ENCODE results near the gene MEIKIN. TPM values are rescaled to one million over a fixed set of nuclear protein-coding genes. Genes with fewer than 3 reads are reported as not detected.

MEIKIN gene
- total RNA-seq, 2 experiments from 2014 or later, result not detected

DNA sequence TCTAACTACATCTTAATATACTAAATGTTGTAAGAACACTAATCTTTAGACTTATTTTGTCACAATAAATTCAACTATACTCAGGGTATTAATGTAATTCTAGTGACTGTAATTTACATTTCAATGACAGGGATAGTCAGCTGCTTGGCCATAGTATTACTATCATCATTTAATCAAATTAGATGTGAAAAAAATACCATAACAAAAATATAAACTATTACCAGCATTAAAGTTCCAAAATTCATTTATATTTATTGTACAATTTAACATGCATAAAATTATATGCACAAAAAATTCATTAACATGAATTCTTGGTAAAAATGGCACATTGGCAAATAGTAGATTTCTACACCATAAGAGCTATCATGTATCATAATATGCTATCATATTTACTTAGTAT is 177.6 kb downstream of the MEIKIN start:
- Histone ChIP-seq H3K36me3 (ENCODE audit: insufficient read depth, low read length) (peaks cover 16% of the 10 kb centered on the region), H3K9me3 (ENCODE audit: low read length) (peaks cover 8% of the 10 kb centered on the region; the same call in 1 of the 2 replicates), H3K27ac (ENCODE audit: low read depth, low read length, poor library complexity, severe bottlenecking) (no peak overlapping the region), H4K20me1 (ENCODE audit: insufficient read depth, low read length) (no peaks in the 10 kb centered on the region; the same call in 1 of the 2 replicates), H3K4me2 (ENCODE audit: low read length) (no peak overlapping the region), H2AFZ (ENCODE audit: low read length) (no peak overlapping the region), H3K4me1 (ENCODE audit: insufficient read depth, low read length, poor library complexity, severe bottlenecking) (peaks cover 3% of the 10 kb centered on the region), H3K4me3 (ENCODE audit: low read depth, low read length, poor library complexity, severe bottlenecking) (no peak overlapping the region), H3K79me2 (ENCODE audit: insufficient read depth, low read depth, low read length) (peaks cover 58% of the 10 kb centered on the region; the same call in 1 of the 2 replicates), H3K9me2 (ENCODE audit: insufficient read depth, low read length) (no peaks in the 10 kb centered on the region)
- intact Hi-C loops (cut with micrococcal nuclease; ENCODE audit: unreplicated experiment), result no loop called here
- no TSS peak for BruUV-seq (replicated peaks)
- ChIA-PET POLR2A (interaction anchor here (0.6 to 1.0 kb wide), 6 partner anchors 19 to 930 kb away, joined by 3 to 7 read pairs (median 4); no protein-coding TSS in a partner anchor), CTCF (ENCODE audit: unreplicated experiment) (no interaction called here)
- no peak for TF ChIP-seq EZH2phosphoT487 (IDR thresholded peaks at IDR 0.05; ENCODE audit: borderline replicate concordance, low read depth, low read length)
- TF ChIP-seq, protein P1, sequence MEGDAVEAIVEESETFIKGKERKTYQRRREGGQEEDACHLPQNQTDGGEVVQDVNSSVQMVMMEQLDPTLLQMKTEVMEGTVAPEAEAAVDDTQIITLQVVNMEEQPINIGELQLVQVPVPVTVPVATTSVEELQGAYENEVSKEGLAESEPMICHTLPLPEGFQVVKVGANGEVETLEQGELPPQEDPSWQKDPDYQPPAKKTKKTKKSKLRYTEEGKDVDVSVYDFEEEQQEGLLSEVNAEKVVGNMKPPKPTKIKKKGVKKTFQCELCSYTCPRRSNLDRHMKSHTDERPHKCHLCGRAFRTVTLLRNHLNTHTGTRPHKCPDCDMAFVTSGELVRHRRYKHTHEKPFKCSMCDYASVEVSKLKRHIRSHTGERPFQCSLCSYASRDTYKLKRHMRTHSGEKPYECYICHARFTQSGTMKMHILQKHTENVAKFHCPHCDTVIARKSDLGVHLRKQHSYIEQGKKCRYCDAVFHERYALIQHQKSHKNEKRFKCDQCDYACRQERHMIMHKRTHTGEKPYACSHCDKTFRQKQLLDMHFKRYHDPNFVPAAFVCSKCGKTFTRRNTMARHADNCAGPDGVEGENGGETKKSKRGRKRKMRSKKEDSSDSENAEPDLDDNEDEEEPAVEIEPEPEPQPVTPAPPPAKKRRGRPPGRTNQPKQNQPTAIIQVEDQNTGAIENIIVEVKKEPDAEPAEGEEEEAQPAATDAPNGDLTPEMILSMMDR (conservative IDR thresholded peaks at IDR 0.05; ENCODE audit: low read length), result no peak
- DNase-seq (ENCODE audit: low spot score), result no peak

GRCh38 chr5:131766689-131767088 is 178.8 kb downstream of the MEIKIN start:
- POLR2A ChIA-PET, result interaction anchor here (0.6 kb wide), 1 partner anchor 356 kb away, joined by 4 read pairs; no protein-coding TSS in a partner anchor
- BruUV-seq (replicated peaks), result no TSS peak

DNA sequence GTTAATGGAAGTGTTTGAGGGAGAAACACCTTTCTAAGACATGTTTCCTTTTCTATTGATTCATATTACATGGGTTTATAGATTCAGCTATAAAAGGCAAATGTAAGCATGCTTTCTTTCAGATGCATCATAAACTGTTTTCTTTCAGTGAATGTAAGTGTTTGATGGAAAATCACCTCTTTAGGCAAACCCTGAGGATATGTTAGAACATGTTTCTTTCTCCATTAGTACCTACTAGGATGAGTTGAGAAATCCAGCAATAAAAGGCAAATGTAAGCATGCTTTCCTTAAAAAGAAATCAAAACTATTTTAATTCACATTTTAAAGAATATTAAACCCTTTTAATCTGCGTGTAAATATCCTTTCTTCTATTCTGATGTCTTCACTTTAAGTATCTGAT is 180.2 kb downstream of the MEIKIN start:
- no TSS peak for BruUV-seq (replicated peaks)
- peaks cover 60% of the 10 kb centered on the region; the same call in 1 of the 2 replicates for H3K79me2 ChIP-seq (ENCODE audit: insufficient read depth, low read depth, low read length)
- H4K20me1 ChIP-seq (ENCODE audit: insufficient read depth, low read length), result no peaks in the 10 kb centered on the region
- peaks cover 3% of the 10 kb centered on the region for H3K4me1 ChIP-seq (ENCODE audit: insufficient read depth, low read length, poor library complexity, severe bottlenecking)
- intact Hi-C loops (cut with micrococcal nuclease; ENCODE audit: unreplicated experiment), result no loop called here
- peaks cover 16% of the 10 kb centered on the region for H3K36me3 ChIP-seq (ENCODE audit: insufficient read depth, low read length)
- no peak overlapping the region for H3K27ac ChIP-seq (ENCODE audit: low read depth, low read length, poor library complexity, severe bottlenecking)
- H3K4me3 ChIP-seq (ENCODE audit: low read depth, low read length, poor library complexity, severe bottlenecking), result no peak overlapping the region
- H3K9me2 ChIP-seq (ENCODE audit: insufficient read depth, low read length), result no peaks in the 10 kb centered on the region
- no peak for TF ChIP-seq EZH2phosphoT487 (IDR thresholded peaks at IDR 0.05; ENCODE audit: borderline replicate concordance, low read depth, low read length)
- TF ChIP-seq, protein P1 (conservative IDR thresholded peaks at IDR 0.05; ENCODE audit: low read length), result no peak
- H3K9me3 ChIP-seq (ENCODE audit: low read length), result peaks cover 17% of the 10 kb centered on the region; the same call in 1 of the 2 replicates
- no peak for DNase-seq (ENCODE audit: low spot score)
- H2AFZ ChIP-seq (ENCODE audit: low read length), result no peak overlapping the region
- ChIA-PET POLR2A (no interaction called here), CTCF (ENCODE audit: unreplicated experiment) (no interaction called here)
- H3K4me2 ChIP-seq (ENCODE audit: low read length), result no peak overlapping the region

More at GRCh38 chr5:131766689-131767088, 178.8 kb downstream of the MEIKIN start:
- Histone ChIP-seq H3K79me2 (ENCODE audit: insufficient read depth, low read depth, low read length) (peaks cover 56% of the 10 kb centered on the region; the same call in 1 of the 2 replicates), H3K9me3 (ENCODE audit: low read length) (peaks cover 15% of the 10 kb centered on the region; the same call in 1 of the 2 replicates), H3K27ac (ENCODE audit: low read depth, low read length, poor library complexity, severe bottlenecking) (no peak overlapping the region), H3K36me3 (ENCODE audit: insufficient read depth, low read length) (peaks cover 16% of the 10 kb centered on the region), H2AFZ (ENCODE audit: low read length) (no peak overlapping the region), H3K4me1 (ENCODE audit: insufficient read depth, low read length, poor library complexity, severe bottlenecking) (peaks cover 3% of the 10 kb centered on the region), H3K9me2 (ENCODE audit: insufficient read depth, low read length) (no peaks in the 10 kb centered on the region), H3K4me2 (ENCODE audit: low read length) (no peak overlapping the region), H3K4me3 (ENCODE audit: low read depth, low read length, poor library complexity, severe bottlenecking) (no peak overlapping the region), H4K20me1 (ENCODE audit: insufficient read depth, low read length) (no peaks in the 10 kb centered on the region; the same call in 1 of the 2 replicates)
- CTCF ChIA-PET (ENCODE audit: unreplicated experiment), result no interaction called here
- DNase-seq (ENCODE audit: low spot score), result no peak
- intact Hi-C loops (cut with micrococcal nuclease; ENCODE audit: unreplicated experiment), result no loop called here
- TF ChIP-seq EZH2phosphoT487 (IDR thresholded peaks at IDR 0.05; ENCODE audit: borderline replicate concordance, low read depth, low read length), result no peak
- TF ChIP-seq, protein P1 (conservative IDR thresholded peaks at IDR 0.05; ENCODE audit: low read length), result no peak

All from OCI-LY7 (cell line).